Stimulated activated CD4-positive, alpha-beta T cell treated with anti-CD3 and anti-CD28 coated beads, Interleukin-4, amount 100 ng/mL, for 24 hours (primary cell): Measurements from ENCODE around the gene JAM3.
A peak's percentile ranks its signal among the peaks of the same experiment; 100 is the strongest.

Source experiments
- DNase-seq: peaks from one replicate; pipeline ENCODE4 v3.0.0-alpha.2; 2020

The JAM3 gene

DNA sequence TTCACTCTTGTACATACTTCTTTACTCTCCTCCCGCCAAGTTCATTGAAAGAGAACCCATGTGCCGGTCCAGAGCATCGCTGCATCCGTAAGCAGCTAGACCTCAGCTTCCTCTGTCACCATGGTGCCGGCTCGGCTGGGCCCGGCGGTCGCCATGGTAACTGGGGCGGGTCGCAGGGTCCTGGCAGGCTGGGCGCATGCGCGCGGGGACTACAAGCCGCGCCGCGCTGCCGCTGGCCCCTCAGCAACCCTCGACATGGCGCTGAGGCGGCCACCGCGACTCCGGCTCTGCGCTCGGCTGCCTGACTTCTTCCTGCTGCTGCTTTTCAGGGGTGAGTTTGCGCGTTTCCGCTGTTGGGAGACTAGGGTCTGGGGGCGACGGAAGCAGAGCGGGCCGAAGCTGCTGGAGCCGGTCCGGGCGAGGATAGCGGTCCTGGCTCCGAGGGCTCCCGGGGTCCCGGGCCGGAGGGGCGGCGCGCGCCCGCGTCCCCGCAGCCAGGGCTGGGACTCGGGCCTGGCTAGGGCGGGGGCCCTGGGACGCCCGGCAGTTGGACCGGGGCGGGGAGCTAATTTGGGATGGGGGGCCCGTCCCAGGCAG lies at the start of gene JAM3:
Gene JAM3 (plus strand): TSS at position 244 of the 597 bp plus-strand sequence. CDS start 12 bp downstream, at position 256.
- DNase-seq, result peak; percentile 96

DNA sequence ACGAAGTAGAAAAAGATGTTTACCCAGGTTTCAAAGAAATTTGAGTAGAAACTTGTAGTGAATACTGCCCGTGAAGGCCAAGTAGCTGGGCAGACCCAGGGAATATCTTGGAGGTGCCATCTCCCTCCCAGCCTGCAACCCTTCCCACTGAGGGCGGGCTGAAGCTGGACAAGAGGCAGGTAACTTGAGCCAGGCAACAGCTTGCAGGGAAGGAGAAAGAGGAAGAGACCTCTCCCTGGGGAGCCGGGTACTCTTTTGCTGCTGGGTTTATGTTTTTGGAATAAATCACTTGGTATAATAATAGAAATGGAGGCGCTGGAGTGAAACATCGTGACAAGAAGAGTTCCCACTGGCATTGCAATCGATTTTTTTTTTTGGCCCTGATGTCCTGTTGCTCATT lies 49.4 kb upstream of the JAM3 start:
- no peak for DNase-seq

DNA sequence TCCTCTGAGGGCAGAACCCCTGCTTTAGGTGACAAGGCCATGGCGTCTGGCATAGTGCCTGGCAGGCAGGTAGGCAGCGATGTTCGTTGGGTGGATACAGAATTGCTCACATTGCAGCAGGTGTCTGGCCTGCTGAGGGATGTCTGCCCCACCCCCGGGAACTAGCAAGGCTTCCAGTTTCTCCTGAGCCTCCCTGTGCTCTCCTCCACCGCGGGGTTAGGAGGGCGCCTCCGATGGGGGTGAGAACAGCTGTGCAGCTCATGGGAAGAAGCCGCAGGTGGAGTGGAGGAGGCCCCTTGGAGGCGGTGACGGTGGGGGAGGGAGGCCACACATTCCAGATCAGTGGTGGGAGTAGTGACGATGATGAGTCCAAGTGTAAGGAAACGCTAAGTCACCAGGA lies 48.3 kb upstream of the JAM3 start:
- no peak for DNase-seq

DNA sequence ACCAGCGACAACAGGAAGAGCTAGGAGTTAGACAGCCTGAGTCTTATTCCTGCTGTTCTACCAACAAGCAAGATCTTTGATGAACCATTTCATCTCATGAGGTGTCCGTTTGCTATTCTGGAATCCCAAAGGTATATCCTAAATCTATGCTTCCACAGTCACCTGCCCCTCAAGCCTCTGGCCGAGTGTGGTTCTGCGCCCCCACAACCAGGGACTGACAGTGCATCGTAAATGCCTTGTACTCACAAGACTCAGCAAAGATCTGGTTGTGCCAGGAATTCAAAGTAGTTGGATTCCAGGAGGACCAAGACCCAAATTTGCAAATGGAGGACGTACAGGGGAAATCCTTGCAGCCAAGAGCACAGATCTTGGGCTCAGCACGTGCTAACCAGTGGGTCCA lies 47.5 kb upstream of the JAM3 start:
- DNase-seq, result no peak

DNA sequence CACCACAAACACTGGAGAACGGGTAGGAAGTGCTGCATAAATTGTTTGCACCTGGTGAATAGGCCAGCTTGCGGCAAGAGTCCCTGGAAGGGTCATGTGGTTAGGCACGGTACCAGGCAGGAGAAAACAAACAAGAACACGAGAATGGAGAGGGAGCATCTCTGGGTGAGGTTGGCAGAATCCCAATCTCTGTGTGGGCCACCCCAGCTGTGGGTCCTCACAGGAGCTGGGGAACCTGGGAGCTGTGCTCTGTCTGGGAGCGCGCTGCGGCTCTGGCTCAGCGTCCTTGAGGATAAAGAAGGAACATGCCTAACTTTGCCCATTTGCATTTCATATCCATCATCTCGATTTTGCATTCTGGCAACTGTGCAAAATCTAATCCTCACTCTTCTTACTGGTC lies 46.1 kb upstream of the JAM3 start:
- DNase-seq, result no peak

DNA sequence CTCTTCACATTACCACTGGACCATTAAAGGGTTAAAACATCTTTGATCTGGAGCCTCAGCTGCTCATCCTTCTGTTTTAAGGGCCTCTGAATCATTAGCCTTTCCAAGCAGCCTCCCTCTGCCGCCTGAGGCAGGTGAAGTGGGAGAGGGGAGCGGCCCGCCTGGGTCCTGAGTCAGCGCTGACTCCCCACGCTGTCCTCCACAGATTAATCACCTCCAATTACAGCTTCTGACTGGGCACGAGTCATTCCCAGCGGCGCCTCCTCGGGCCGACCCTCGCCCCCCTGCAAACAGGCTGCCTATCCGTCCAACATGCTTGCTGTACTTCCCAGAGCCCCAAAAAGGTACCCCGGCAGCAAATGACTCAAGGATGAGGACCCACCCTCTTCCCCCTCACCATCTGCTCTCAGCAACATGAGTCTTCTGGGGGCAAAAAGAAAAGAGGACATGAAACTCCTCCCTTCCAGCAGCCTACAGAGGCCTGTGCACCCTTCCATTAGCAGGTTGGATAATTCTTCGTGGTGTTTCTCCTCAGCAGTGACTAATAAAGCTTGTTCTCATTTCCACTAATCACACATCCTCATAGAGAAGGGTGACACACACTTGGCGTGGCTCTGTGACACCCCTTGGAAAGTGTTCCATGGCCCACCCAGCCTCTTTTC lies 44.3 kb upstream of the JAM3 start:
- peak; percentile 12 for DNase-seq

DNA sequence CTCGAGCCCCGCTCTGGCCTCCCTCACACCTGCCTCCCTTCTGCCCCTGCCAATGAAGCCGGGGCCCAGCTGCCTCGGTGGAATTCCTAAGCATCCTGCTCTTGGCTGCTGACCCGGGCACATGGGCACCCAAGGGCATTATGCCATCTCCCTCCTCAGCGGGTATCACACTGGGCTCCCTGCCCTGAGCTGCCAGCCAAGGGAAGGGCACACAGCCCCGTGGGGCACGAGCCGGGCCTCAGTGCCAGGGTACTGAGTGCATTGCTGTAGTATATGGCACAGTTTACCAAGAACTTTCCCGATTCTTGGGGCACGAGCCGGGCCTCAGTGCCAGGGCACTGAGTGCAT lies 43.8 kb upstream of the JAM3 start:
- no peak for DNase-seq

DNA sequence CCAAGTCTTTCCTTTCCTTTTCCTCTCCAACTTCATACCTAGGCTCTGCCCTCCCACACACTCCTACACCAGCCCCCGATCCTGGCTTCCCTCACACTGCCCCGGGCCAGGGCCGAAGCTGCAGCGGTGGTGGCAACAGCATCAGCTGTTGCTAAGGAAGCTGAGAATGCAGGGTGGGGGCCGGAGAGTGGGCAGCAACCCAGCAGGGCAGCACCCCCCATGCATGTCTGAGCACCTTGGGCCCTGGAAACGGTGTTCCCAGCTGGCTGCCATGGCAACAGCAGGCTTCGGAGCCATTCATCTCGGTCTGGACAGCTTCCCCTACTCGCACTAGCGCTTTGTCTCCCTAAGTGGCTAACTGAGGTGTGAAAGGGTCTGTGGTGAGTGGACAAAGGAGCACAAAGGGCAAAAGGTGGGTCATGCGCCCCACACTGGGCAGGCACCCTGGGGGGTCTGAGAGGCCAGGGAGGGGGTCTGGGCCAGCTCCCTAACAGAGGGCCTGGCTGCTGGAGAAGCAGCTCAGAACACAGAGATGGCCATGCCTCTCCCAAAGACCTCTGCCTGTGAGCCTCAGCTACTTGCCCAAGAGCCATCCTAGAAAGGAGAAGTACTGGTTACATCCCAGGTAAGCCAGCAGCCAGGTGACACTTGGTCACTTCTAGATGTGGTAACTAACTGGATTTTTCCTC lies 42.1 kb upstream of the JAM3 start:
- no peak for DNase-seq

DNA sequence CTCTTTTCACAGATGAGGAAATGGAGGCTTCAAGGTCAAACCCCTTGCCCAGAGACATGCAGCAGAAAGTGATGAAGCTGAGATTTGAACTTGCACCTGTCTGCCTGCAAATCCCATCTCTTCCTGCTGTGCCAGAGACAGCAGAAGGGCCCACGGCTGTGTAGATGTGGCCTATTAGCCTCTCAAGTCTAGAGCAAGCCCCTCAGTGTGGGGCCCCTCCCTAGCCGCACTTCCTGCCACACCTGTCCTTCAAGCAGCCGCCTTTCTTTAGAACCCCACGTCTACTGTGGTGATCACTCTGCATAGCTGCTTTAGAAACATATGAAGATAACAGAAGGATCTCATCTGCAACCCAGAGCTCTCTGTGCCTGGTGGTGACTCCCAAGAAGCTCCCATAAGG lies 41.2 kb upstream of the JAM3 start:
- no peak for DNase-seq

DNA sequence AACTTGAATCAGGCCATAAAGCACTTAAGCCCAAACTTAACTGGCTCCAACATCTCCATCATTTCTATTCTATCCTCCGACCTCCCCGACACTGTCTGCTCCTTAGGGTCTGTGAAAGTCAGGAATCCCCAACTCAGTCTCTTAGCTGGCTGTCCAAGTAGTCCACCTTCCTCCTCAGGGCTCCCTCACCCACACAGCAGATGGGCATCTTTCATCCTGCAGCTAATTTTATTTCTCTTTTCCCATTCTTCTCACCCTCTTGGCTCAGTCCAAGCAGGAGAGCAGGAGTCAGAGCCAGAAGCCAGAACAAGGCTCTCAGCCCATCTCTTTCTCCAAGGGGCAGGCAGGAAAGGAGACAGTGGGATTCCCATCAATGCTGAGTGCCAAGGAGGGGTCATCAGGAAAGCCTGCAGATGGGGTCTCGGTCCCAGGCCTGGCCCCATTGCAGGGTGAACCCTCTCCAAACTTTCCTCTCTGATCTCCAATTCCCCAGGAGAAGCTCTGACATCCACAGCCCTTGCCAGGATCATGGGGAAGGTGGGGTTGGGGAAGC lies 40.4 kb upstream of the JAM3 start:
- no peak for DNase-seq

DNA sequence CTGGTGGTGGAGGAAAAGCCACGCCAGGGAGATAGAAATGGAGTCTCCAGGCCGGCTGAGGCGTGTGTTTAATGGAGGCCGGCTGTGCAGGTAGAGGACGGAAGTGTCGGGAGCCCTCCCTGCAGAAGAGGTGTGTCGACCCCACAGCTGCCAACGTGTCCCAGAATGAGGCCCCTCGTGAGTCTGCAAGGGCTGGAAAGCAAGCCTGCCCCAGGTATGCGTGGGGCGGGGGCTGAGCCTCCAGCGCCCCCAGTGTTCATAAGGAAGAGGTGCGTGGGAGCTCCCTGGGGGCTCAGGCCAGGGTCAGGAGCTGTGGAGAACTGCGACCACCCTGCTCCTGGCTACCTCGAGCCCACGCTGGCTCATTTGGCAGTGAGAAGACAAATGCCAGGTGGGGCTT lies 38.0 kb upstream of the JAM3 start:
- no peak for DNase-seq

DNA sequence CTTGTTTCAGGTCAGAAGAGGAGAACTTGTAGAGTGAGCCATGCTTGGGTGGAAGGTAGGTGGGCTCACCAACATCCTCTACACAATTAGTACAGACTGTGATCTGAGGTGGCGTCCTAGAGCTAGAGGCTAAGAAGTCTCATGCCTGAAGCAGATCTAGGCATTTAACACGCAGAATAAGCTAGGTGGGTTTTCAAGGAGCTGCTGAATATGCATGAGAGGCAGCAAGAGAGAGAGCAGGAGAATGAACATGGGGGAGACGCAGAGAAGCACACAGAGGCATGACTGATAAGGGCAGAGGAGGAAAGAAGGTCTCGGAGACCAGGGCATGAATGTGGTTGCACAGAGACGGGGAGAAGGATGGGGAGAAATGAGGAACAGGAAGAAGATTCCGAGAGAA lies 36.8 kb upstream of the JAM3 start:
- no peak for DNase-seq

DNA sequence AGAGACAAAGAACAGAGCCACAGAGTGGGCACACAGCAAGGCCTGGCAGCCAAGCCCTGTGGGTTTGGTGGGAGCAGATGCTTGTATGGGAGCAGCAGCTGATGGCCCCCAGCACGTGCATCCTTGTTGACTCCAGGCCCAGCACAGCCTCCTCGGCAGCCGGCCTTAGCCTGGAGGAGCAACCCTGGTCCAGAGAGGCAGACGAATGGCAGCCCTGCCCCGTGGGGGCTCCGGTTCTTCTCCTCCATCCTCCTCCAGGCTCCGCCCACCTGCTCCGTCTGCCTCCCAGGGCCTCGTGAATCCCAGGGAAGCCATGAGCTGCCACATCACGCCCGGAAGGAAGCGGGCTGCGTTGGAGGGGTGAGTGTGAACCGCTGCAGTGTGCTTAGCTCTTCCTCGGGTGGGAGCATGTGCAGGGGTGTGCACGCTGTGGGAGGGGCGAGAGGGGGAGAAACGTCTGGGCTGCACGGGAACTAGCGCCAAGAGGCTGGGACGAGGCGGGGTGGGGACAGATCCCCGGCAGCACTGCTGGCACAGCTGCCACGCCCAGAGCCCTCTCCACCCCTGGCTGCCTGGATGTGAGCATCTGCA lies 36.3 kb upstream of the JAM3 start:
- no peak for DNase-seq

DNA sequence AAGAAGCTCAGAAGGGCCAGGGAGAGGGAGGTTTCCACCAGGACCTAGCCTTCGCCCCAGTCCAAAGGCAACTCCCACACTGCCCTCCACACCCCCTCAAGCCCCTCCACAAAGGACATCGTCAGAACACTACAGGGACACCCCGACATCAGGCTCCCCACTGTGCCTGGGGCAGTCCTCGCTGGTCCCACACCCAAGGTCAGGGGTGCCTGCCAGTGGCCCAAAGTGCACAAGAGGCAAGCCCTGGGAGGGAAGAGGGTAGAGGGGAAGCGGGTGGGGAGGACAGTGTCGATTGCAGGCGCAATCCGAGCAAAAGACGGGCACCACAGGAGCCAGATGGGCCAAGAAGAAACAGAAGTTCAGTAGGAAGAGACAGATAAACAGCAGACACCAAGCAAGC lies 35.6 kb upstream of the JAM3 start:
- DNase-seq, result no peak

DNA sequence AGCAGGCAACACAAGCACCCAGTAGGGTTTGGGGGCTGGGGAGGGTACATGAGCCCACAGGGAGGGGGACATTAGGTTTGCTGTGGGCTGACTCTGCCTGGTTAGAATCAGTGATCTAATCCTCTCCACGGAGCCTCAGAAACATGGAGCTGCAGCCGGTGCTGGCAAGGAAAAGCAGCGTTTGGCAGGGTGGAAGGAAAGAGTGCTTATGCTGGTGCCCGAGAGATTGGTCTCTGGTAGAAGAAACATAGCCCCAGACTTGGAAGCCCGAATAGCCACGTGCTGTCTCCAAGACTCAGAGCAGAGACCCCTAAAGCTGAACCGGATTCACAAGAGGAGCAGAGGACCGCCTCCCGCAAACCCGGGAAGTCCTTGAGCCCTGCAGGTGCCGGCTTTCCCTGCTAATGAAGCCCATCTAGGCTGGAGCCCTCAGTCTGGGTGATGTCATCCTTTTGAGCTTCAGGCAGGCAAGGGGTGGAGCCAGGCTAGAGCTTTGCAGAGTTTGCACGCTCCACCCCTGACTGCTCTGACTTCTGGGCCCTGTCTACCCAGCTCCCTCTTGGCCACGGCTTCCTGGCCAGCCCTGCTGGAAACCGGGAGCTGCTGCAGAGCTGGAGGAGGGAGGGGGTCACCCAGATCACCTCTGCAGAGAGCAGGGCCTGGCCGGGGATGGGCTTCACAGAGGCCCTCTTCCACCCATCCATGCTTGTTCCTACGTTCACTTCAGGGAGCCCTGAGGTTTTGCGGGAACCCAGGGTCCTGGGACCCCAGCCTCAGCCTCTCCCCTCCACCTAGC lies 35.0 kb upstream of the JAM3 start:
- peak; percentile 64 for DNase-seq

DNA sequence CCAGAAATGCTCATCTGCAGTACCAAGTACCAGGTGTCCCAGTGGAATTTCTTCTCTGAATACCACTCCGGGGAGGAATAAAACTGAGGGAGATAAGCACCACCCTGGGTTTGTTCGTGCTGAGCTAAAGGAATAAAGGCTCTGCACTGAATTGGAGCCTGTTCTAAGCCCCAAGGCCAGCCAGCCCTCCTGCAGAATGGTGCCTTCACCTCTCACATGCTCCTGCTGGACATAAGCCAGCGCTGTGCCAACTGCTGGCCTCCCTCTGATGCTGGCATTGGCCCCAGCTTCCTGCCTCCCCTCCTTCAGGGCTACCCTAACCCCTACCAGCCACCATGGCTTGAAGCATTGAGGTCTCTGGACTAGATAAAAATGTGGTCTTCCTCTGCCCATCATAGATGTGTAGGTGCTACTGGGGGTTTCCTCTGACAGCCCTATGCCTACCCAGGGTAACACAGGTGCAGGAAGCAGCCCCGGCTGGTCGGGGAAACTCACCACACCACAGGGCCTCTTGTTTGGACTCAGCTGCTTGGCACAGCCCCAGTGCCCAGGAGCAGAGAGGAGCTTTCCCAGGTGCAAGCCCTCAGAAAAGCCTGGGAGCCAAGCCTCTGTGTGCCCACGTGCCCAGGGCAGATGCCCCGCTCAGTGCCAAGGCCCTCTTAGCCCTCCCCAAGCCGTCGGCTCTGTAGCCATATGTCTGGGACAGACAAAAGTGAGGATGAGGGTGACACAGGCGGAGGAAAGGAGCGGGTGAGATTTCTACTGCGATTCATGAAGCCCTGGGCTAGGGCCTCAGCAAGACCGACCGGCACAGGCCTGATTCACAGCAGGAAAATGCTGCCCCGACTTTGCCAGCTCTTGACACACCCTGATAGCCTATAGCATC lies 34.1 kb upstream of the JAM3 start:
- DNase-seq, result no peak

DNA sequence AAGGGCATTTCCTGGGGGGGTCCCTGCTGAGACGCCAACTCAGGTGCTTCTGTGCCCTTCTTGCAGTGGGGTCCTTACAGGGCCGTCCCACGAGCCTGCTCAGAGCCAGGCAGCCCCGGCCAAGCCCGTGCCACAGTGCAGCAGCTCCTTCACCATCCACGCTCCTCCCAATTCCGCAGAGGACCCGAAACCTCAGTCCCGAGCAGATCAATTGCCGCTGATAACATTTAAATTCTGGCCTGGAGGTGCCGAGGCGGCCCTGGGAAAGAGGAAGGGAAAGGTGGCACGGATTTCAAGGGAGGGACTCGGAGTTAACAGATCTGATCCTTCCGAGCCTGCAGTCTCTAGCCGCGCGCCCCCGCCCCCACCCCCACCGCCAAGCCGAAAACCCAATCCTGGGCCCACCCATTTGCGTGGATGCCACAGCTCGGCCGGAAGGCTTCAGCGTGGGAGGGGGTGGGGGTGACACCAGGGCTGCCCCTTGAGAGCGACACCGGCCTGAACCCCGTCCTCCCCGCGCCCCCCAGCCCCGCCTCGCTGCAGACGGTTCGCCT lies 32.3 kb upstream of the JAM3 start:
- no peak for DNase-seq

DNA sequence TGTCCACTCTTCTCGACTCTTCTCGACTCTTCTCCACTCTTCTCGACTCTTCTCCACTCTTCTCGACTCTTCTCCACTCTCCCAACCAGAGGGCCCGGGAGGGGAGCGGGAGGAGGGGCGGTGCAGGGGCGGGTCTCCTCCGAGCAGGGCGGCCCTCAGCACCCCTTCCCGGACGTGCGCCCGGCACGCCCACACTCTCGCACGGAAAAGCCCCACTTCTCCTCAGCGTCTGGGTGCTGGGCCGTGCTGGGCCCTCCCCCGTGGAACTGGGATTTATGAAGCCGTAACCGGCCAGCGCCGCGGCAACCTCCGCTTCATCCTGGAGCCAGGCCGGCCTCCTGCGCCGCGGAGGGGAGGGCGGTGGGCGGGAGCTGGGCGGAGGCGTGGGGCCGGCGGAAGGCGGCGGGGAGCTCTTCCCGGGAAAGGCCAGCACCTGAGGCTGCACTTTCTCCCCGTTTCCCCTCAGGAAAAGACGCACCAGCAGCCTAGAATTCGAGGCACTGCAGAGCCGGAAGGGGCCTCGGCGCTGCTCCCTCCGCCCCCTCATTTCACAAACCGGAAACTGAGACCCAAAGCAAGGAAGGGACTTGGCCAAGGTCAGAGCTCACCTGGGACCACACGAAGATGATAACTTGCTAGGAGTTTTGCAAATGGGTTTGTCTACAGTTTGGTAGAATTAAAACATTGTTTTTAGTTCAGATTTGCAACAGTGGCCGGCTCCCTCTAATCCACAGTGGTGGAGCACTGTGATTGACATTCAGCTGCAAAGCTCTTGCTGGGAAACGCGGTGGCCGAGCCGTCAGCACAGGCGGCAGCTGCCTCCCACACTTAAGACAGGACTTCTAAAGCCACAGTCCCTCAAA lies 31.6 kb upstream of the JAM3 start:
- peak; percentile 53 for DNase-seq

DNA sequence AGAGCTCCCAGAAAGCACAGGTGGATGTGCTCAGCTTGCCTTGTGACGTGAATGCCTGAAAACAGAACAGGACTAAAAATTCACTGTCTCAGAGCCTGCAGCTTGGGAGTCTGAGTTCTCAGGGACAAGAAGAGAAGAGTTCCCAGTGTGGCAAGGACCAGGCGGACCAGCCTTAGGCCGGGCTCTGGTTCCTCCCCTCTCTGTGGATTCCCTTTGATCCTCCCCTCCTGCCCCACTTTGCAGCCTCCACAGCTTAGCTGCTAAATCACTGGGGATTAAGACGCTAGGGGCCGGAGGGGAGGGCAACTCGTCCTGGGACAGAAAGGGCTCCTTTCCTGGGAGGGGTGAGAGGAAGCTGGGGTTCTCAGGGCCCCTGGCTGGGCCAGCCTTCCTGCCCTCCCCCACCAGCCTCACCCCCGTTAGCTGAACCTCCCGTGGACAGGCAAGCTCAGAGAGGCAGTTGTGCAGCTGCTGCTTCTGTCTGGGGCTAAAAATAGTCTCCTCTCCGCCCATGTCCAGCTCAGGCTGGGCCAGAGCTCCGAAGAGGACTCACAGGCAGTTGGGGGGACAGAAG lies 29.9 kb upstream of the JAM3 start:
- no peak for DNase-seq

DNA sequence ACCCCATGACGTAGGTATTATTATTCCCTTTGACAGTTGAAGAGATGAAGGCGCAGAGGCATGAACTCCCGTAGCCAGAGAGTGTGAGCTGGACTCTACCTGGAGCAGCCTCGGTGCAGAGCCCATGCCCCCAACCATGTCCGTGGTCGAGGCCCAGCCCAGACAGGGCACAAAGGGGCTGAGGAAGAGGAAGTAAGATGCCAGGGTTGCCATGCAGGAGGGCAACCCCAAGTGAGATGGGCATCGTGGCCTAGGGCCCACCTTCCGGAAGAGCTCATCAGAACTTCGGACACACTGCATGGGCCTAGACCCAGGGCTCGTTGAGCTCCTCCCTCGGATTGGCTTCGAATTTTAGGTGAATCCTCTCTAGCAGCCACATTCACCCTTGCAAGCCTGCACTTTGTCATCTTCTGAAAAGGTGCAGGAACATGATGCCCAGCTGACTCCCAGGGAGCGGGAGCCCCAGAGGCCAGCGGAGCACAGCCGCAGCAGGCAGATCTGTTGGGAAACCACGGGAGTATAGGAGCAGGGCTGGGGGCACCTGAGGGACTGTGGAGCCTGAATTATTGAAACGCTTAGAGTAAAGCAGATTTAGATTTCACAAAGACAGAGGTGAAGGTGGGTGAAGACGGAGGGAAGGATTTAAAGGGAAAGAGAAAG lies 29.0 kb upstream of the JAM3 start:
- DNase-seq, result no peak
